D721Med (cell line): ENCODE data around the gene B4GALT2.

Experiments used
- DNase-seq: peaks from one replicate; pipeline ENCODE4 v3.0.0; 2011; ENCODE audit warnings: low spot score; ENCODE audit not compliant: insufficient read length
- FAIRE-seq: peaks from 2 replicates; lab custom pipeline; 2011; peaks lifted over from hg19 to GRCh38; lab: Jason Lieb, UNC
- CTCF ChIP-seq: IDR thresholded peaks from 2 replicates; pipeline ENCODE4 v1.5.1; 2012; ENCODE audit warnings: mild to moderate bottlenecking, control low read depth; ENCODE audit not compliant: insufficient read depth; ENCODE audit errors: missing control alignments

Gene B4GALT2

DNA sequence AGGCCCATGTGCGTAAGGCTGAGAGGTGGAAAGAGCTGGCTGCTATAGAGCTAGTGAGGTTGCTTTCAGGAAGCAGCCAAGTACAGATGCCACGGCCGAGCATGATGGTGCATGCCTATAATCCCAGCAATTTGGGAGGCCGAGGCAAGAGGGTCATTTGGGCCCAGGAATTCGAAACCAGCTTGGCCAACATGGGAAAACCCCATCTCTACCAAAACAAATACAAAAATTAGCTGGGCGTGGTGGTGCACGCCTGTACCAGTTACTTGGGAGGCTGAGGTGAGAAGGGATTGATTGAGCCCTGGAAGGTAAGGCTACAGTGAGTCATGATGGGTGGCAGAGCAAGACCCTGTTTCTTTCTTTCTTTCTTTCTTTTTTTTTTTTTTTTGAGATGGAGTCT is 15.1 kb downstream of the B4GALT2 start:
- DNase-seq (no peak), FAIRE-seq (no peak)
- no peak for TF ChIP-seq CTCF

GRCh38 chr1:43994794-43995790 is 16.1 kb downstream of the B4GALT2 start:
- FAIRE-seq (no peak), DNase-seq (no peak)
- TF ChIP-seq CTCF, result peak; percentile 27

- DNase-seq (no peak), FAIRE-seq (no peak)
- no peak for TF ChIP-seq CTCF
Measured at GRCh38 chr1:43995984-43996732, 17.1 kb downstream of the B4GALT2 start.

- no peak for TF ChIP-seq CTCF
- DNase-seq, result no peak
- no peak for FAIRE-seq
Measured at GRCh38 chr1:43996733-43997115, 17.7 kb downstream of the B4GALT2 start.

GRCh38 chr1:43997295-43997999 is 18.4 kb downstream of the B4GALT2 start:
- FAIRE-seq (no peak), DNase-seq (no peak)
- no peak for TF ChIP-seq CTCF

GRCh38 chr1:43998000-43998378 is 19.0 kb downstream of the B4GALT2 start:
- no peak for TF ChIP-seq CTCF

More at GRCh38 chr1:43998000-43998378, 19.0 kb downstream of the B4GALT2 start:
- DNase-seq (no peak), FAIRE-seq (no peak)
